Mesendoderm (in vitro differentiated cells): ENCODE measurements around the gene MTUS2.
"Not testable (repeated sequence)": the region's sequence is repeated elsewhere in the genome, so short reads cannot be mapped to it uniquely, and the experiment has no call there.

Source experiments
- DNase-seq: peaks from one replicate; pipeline ENCODE4 v3.0.0; 2013
- H2AK5ac ChIP-seq: 2 replicates; pipeline ENCODE4 v1.6.1; 2013; ENCODE audit warnings: low read length, inconsistent platforms
- H2BK120ac ChIP-seq: 2 replicates; pipeline ENCODE4 v1.6.1; 2013; ENCODE audit warnings: low read depth, mild to moderate bottlenecking, low read length, moderate library complexity, mixed read lengths
- H2BK15ac ChIP-seq: replicated peaks from 2 replicates; pipeline ENCODE4 v1.6.1; 2013; ENCODE audit warnings: low read depth, mild to moderate bottlenecking, moderate library complexity
- H2BK5ac ChIP-seq: 2 replicates; pipeline ENCODE4 v1.6.1; 2013; ENCODE audit warnings: low read length, inconsistent platforms
- H3K18ac ChIP-seq: 2 replicates; pipeline ENCODE4 v1.6.1; 2013; ENCODE audit warnings: mild to moderate bottlenecking, low read length, mixed read lengths
- H3K23ac ChIP-seq: one replicate; pipeline ENCODE4 v1.6.1; 2013; ENCODE audit warnings: low read length
- H3K27ac ChIP-seq: 2 replicates; pipeline ENCODE4 v1.5.1; 2013; ENCODE audit warnings: low read depth, mild to moderate bottlenecking, inconsistent platforms, low read length, moderate library complexity
- H3K27me3 ChIP-seq: 2 replicates; pipeline ENCODE4 v1.6.1; 2013; ENCODE audit warnings: low read length, control low read depth, mild to moderate bottlenecking, inconsistent platforms; ENCODE audit not compliant: insufficient read depth, poor library complexity
- H3K36me3 ChIP-seq: 2 replicates; pipeline ENCODE4 v1.6.1; 2013; ENCODE audit warnings: low read length, inconsistent platforms; ENCODE audit not compliant: control insufficient read depth, insufficient read depth
- H3K4ac ChIP-seq: one replicate; pipeline ENCODE4 v1.6.1; 2013; ENCODE audit warnings: low read depth, mild to moderate bottlenecking, low read length, moderate library complexity
- H3K4me1 ChIP-seq: 2 replicates; pipeline ENCODE4 v1.6.1; 2013; ENCODE audit warnings: low read depth, low read length, inconsistent platforms; ENCODE audit not compliant: control insufficient read depth
- H3K4me2 ChIP-seq: 2 replicates; pipeline ENCODE4 v1.6.1; 2013; ENCODE audit warnings: low read length
- H3K4me3 ChIP-seq: 2 replicates; pipeline ENCODE4 v1.5.1; 2013; ENCODE audit warnings: mild to moderate bottlenecking, low read length
- H3K56ac ChIP-seq: one replicate; pipeline ENCODE4 v1.6.1; 2013; ENCODE audit warnings: low read length
- H3K79me1 ChIP-seq: 2 replicates; pipeline ENCODE4 v1.6.1; 2013; ENCODE audit warnings: low read length, inconsistent platforms
- H3K79me2 ChIP-seq: 2 replicates; pipeline ENCODE4 v1.6.1; 2013; ENCODE audit warnings: mild to moderate bottlenecking, low read length; ENCODE audit not compliant: control insufficient read depth, insufficient read depth
- H3K9ac ChIP-seq: 2 replicates; pipeline ENCODE4 v1.6.1; 2013; ENCODE audit warnings: low read length, inconsistent platforms
- H4K5ac ChIP-seq: one replicate; pipeline ENCODE4 v1.6.1; 2013; ENCODE audit warnings: low read length
- H4K8ac ChIP-seq: one replicate; pipeline ENCODE4 v1.6.1; 2013; ENCODE audit warnings: low read depth, mild to moderate bottlenecking, control low read depth, low read length, moderate library complexity
- WGBS: extraction: QIAGEN DNeasy Blood & Tissue Kit; methylation state at CpG from one replicate; pipeline ENCODE4 v1.1.7; 2013; ENCODE audit warnings: low lambda C conversion rate, missing lambda C conversion rate; ENCODE audit not compliant: insufficient coverage; ENCODE audit errors: extremely low coverage; 5-methylcytosine and 5-hydroxymethylcytosine counted together

MTUS2 gene

DNA sequence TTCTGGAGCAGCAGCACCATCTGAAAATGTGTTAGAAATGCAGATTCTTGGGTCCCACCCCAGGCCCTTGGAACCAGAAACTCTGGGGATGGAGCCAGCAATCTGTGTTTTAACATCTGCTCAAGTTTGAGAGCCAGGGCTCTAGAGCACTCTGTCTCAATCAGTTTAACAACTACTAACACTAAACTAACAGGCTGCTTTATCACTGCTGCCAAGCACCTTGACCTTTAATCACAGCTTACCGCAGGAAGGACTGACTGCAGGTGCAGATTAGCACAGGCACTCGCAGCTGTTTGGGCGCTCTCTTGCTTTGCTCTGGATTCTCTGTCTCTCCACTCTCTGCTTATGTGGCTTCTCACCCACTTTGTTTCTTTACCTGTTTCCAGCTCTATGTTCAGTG lies 163.5 kb downstream of the MTUS2 start:
- Histone ChIP-seq H3K4ac (no peak overlapping the region), H4K5ac (no peak overlapping the region), H3K4me1 (no peaks in the 10 kb centered on the region), H3K79me1 (no peaks in the 10 kb centered on the region), H2AK5ac (no peak overlapping the region), H2BK5ac (no peak overlapping the region), H3K36me3 (no peaks in the 10 kb centered on the region), H3K4me2 (no peak overlapping the region), H3K27me3 (no peaks in the 10 kb centered on the region), H3K9ac (no peak overlapping the region), H3K18ac (no peak overlapping the region), H2BK15ac (no peak overlapping the region), H3K27ac (no peak overlapping the region), H3K4me3 (no peak overlapping the region), H4K8ac (no peak overlapping the region), H3K79me2 (no peaks in the 10 kb centered on the region), H3K23ac (no peak overlapping the region), H2BK120ac (no peak overlapping the region), H3K56ac (no peak overlapping the region)
- DNase-seq = peak; percentile 14
- WGBS = no CpG with 5 or more reads among the region's 3 CpGs

DNA sequence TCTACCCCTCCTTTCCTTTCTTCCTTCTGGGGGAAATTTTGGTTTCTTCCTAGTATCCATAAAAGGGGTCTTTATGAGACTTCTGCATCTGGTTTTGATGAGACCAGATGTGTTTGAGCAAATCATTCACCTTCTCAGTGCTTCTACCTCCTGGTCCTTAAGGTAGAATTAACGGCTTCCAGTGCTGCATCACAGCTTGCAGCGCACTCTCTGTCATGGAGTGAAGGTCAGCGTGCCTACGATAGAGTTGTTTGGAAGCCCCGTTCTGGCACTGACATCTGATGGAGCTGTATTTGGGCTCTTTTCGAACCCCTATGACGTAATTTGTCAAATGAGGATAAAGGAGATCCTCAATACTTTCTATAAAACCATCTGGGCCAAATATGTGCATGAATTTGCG lies 164.2 kb downstream of the MTUS2 start:
- no peak overlapping the region for H4K5ac ChIP-seq
- H3K4ac ChIP-seq = no peak overlapping the region
- no CpG with 5 or more reads among the region's 8 CpGs for WGBS

DNA sequence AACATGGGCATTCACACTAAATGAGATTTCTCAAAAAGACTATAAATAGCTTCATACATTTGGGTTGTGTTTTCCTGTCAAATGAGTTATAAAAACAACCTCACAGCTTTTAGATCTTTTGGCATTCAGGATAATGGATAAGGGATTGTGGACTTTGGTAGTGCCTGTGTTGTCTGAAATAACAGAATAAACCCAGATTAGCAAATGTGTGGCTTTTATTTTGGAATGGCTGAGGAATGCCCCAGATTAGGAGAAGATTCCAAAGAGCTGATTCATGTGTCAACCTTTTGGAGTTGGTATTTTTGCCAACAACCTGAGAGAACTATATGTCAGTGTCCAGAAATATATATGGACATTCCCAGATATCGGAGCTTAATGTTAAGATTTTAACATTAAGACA lies 164.7 kb downstream of the MTUS2 start:
- Histone ChIP-seq H2AK5ac (no peak overlapping the region), H2BK15ac (no peak overlapping the region), H3K9ac (no peak overlapping the region), H3K79me2 (no peaks in the 10 kb centered on the region), H2BK120ac (no peak overlapping the region), H4K8ac (no peak overlapping the region), H3K4ac (no peak overlapping the region), H3K79me1 (no peaks in the 10 kb centered on the region), H2BK5ac (no peak overlapping the region), H3K18ac (no peak overlapping the region), H4K5ac (no peak overlapping the region), H3K4me2 (no peak overlapping the region), H3K23ac (no peak overlapping the region), H3K36me3 (no peaks in the 10 kb centered on the region), H3K27me3 (no peaks in the 10 kb centered on the region), H3K4me1 (no peaks in the 10 kb centered on the region), H3K4me3 (no peak overlapping the region), H3K27ac (no peak overlapping the region), H3K56ac (no peak overlapping the region)
- no CpG with 5 or more reads among the region's 1 CpG for WGBS
- peak; percentile 61 for DNase-seq

More for the DNA sequence above, 164.2 kb downstream of the MTUS2 start:
- no peaks in the 10 kb centered on the region for H3K79me2 ChIP-seq
- no peaks in the 10 kb centered on the region for H3K27me3 ChIP-seq
- H3K27ac ChIP-seq = no peak overlapping the region
- no peak overlapping the region for H2BK5ac ChIP-seq
- H3K9ac ChIP-seq = no peak overlapping the region
- H3K56ac ChIP-seq = no peak overlapping the region
- no peak overlapping the region for H2BK15ac ChIP-seq
- H2BK120ac ChIP-seq = no peak overlapping the region
- no peaks in the 10 kb centered on the region for H3K36me3 ChIP-seq
- H2AK5ac ChIP-seq = no peak overlapping the region
- H3K4me2 ChIP-seq = no peak overlapping the region
- no peak overlapping the region for H3K23ac ChIP-seq
- H3K4me3 ChIP-seq = no peak overlapping the region
- no peaks in the 10 kb centered on the region for H3K79me1 ChIP-seq
- no peak for DNase-seq
- no peaks in the 10 kb centered on the region for H3K4me1 ChIP-seq
- H4K8ac ChIP-seq = no peak overlapping the region
- no peak overlapping the region for H3K18ac ChIP-seq

DNA sequence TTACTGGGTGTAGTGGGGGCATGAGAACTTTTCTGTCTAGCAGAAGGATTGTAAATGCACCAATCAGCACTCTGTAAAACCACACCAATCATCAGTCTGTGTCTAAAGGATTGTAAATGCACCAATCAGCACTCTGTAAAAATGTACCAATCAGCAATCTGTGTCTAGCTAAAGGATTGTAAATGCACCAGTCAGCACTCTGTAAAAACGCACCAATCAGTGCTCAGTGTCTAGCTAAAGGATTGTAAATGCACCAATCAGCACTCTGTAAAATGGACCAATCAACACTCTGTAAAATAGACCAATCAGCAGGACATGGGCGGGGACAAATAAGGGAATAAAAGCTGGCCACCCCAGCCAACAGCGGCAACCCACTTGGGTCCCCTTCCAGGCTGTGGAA lies 170.2 kb downstream of the MTUS2 start:
- not testable (repeated sequence) for DNase-seq, H4K5ac ChIP-seq, H3K23ac ChIP-seq, H3K4me2 ChIP-seq, H3K18ac ChIP-seq, H4K8ac ChIP-seq, H3K4me1 ChIP-seq, H3K4ac ChIP-seq, H3K79me1 ChIP-seq, H3K9ac ChIP-seq, H3K79me2 ChIP-seq, H3K56ac ChIP-seq, H3K27ac ChIP-seq, H3K36me3 ChIP-seq, H3K27me3 ChIP-seq, H2BK15ac ChIP-seq, H2BK5ac ChIP-seq, H2BK120ac ChIP-seq, H3K4me3 ChIP-seq, H2AK5ac ChIP-seq
- no CpG with 5 or more reads among the region's 3 CpGs for WGBS

DNA sequence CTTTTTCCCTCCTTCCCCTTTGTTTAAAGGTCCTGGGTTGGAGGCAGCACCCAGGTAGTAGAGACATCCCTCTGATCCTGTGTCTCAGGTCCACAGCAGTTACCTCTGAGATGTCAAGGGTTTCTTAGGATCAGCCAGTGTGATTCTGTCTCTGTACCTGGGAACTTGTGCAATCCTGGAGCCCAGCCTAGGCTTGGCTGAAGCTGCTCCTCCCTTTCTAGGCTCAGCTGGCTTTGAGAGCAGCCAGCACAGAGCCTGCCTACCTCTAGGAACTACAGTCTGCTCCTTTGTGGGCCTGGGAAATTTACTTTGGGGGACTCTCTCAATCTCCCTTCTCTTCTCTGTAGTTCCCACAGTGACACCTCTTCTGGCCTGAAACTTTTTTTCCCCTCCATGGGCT lies 171.6 kb downstream of the MTUS2 start:
- no peak for DNase-seq
- Histone ChIP-seq H3K18ac (peak overlapping the region; percentile 11), H3K23ac (no peak overlapping the region), H3K9ac (no peak overlapping the region), H3K27ac (no peak overlapping the region), H3K4me1 (no peaks in the 10 kb centered on the region), H3K56ac (no peak overlapping the region), H3K4me2 (no peak overlapping the region), H3K27me3 (no peaks in the 10 kb centered on the region), H3K79me2 (no peaks in the 10 kb centered on the region), H4K5ac (no peak overlapping the region), H3K79me1 (no peaks in the 10 kb centered on the region), H2BK120ac (no peak overlapping the region), H4K8ac (no peak overlapping the region), H2BK5ac (no peak overlapping the region), H2BK15ac (no peak overlapping the region), H3K4me3 (no peak overlapping the region), H2AK5ac (no peak overlapping the region), H3K36me3 (no peaks in the 10 kb centered on the region), H3K4ac (no peak overlapping the region)

DNA sequence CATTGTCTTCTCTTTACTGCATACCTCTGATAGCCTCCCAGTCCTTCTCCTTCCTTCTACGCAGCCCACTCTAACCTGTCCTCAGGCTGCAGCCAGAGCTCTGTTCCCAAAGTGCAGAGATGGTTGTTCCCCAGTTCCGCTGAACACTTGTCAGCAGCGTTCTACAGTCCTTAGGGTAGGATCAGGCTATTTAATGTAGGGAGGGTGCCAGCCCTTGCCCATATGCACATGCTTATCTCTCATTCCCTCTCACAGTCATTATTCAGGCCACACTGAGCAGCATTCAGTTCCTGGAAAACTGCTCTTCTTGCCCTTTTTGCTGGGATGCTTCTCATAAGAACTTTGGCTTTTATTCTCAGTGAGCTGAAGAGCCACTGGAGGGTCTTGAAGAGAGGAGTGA lies 180.7 kb downstream of the MTUS2 start:
- Histone ChIP-seq H2BK120ac (no peak overlapping the region), H3K4me3 (no peak overlapping the region), H3K4me2 (no peak overlapping the region), H3K79me2 (no peaks in the 10 kb centered on the region), H3K27me3 (no peaks in the 10 kb centered on the region), H3K9ac (no peak overlapping the region), H2AK5ac (no peak overlapping the region), H4K5ac (no peak overlapping the region), H3K36me3 (no peaks in the 10 kb centered on the region), H4K8ac (no peak overlapping the region), H3K56ac (no peak overlapping the region), H3K18ac (no peak overlapping the region), H3K4me1 (no peaks in the 10 kb centered on the region), H2BK15ac (no peak overlapping the region), H3K27ac (no peak overlapping the region), H2BK5ac (no peak overlapping the region), H3K23ac (no peak overlapping the region), H3K79me1 (no peaks in the 10 kb centered on the region), H3K4ac (no peak overlapping the region)
- WGBS = no CpG with 5 or more reads among the region's 3 CpGs
- DNase-seq = no peak
